Mesendoderm (in vitro differentiated cells): ENCODE results near the gene VAT1L.

Experiments used
- DNase-seq: peaks from one replicate; pipeline ENCODE4 v3.0.0; 2013
- H2AK5ac ChIP-seq: 2 replicates; pipeline ENCODE4 v1.6.1; 2013; ENCODE audit warnings: low read length, inconsistent platforms
- H2BK120ac ChIP-seq: 2 replicates; pipeline ENCODE4 v1.6.1; 2013; ENCODE audit warnings: low read depth, mild to moderate bottlenecking, low read length, moderate library complexity, mixed read lengths
- H2BK15ac ChIP-seq: replicated peaks from 2 replicates; pipeline ENCODE4 v1.6.1; 2013; ENCODE audit warnings: low read depth, mild to moderate bottlenecking, moderate library complexity
- H2BK5ac ChIP-seq: 2 replicates; pipeline ENCODE4 v1.6.1; 2013; ENCODE audit warnings: low read length, inconsistent platforms
- H3K18ac ChIP-seq: 2 replicates; pipeline ENCODE4 v1.6.1; 2013; ENCODE audit warnings: mild to moderate bottlenecking, low read length, mixed read lengths
- H3K23ac ChIP-seq: one replicate; pipeline ENCODE4 v1.6.1; 2013; ENCODE audit warnings: low read length
- H3K27ac ChIP-seq: 2 replicates; pipeline ENCODE4 v1.5.1; 2013; ENCODE audit warnings: low read depth, mild to moderate bottlenecking, inconsistent platforms, low read length, moderate library complexity
- H3K27me3 ChIP-seq: 2 replicates; pipeline ENCODE4 v1.6.1; 2013; ENCODE audit warnings: low read length, control low read depth, mild to moderate bottlenecking, inconsistent platforms; ENCODE audit not compliant: insufficient read depth, poor library complexity
- H3K36me3 ChIP-seq: 2 replicates; pipeline ENCODE4 v1.6.1; 2013; ENCODE audit warnings: low read length, inconsistent platforms; ENCODE audit not compliant: control insufficient read depth, insufficient read depth
- H3K4ac ChIP-seq: one replicate; pipeline ENCODE4 v1.6.1; 2013; ENCODE audit warnings: low read depth, mild to moderate bottlenecking, low read length, moderate library complexity
- H3K4me1 ChIP-seq: 2 replicates; pipeline ENCODE4 v1.6.1; 2013; ENCODE audit warnings: low read depth, low read length, inconsistent platforms; ENCODE audit not compliant: control insufficient read depth
- H3K4me2 ChIP-seq: 2 replicates; pipeline ENCODE4 v1.6.1; 2013; ENCODE audit warnings: low read length
- H3K4me3 ChIP-seq: 2 replicates; pipeline ENCODE4 v1.5.1; 2013; ENCODE audit warnings: mild to moderate bottlenecking, low read length
- H3K56ac ChIP-seq: one replicate; pipeline ENCODE4 v1.6.1; 2013; ENCODE audit warnings: low read length
- H3K79me1 ChIP-seq: 2 replicates; pipeline ENCODE4 v1.6.1; 2013; ENCODE audit warnings: low read length, inconsistent platforms
- H3K79me2 ChIP-seq: 2 replicates; pipeline ENCODE4 v1.6.1; 2013; ENCODE audit warnings: mild to moderate bottlenecking, low read length; ENCODE audit not compliant: control insufficient read depth, insufficient read depth
- H3K9ac ChIP-seq: 2 replicates; pipeline ENCODE4 v1.6.1; 2013; ENCODE audit warnings: low read length, inconsistent platforms
- H4K5ac ChIP-seq: one replicate; pipeline ENCODE4 v1.6.1; 2013; ENCODE audit warnings: low read length
- H4K8ac ChIP-seq: one replicate; pipeline ENCODE4 v1.6.1; 2013; ENCODE audit warnings: low read depth, mild to moderate bottlenecking, control low read depth, low read length, moderate library complexity
- WGBS: extraction: QIAGEN DNeasy Blood & Tissue Kit; methylation state at CpG from one replicate; pipeline ENCODE4 v1.1.7; 2013; ENCODE audit warnings: low lambda C conversion rate, missing lambda C conversion rate; ENCODE audit not compliant: insufficient coverage; ENCODE audit errors: extremely low coverage; 5-methylcytosine and 5-hydroxymethylcytosine counted together

Gene VAT1L

DNA sequence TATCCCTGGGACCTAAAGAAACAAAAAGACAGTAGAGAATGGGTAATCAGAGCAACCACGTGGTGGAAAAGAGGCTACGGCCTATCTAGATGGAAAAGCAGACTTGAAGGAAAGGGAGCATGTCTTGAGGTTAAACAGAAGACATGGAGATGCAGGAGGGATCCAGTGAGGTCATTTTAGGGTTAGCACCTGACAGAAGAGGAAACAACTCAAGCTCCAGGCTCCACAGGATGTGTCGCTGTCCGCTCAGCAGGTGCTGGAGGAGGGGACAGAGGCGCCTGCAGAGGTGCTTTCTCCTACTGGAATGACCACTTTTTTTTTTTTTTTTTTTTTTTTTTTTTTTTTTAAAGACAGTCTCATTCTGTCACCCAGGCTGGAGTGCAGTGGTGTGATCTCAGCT lies 186.5 kb downstream of the VAT1L start:
- no peak overlapping the region for H4K5ac ChIP-seq
- H3K79me1 ChIP-seq = no peaks in the 10 kb centered on the region
- H2AK5ac ChIP-seq = no peak overlapping the region
- no peak overlapping the region for H3K9ac ChIP-seq
- no peak overlapping the region for H2BK15ac ChIP-seq
- H2BK5ac ChIP-seq = no peak overlapping the region
- H3K27ac ChIP-seq = no peak overlapping the region
- no peak overlapping the region for H3K56ac ChIP-seq
- H2BK120ac ChIP-seq = no peak overlapping the region
- no peak overlapping the region for H3K18ac ChIP-seq
- WGBS = no CpG with 5 or more reads among the region's 5 CpGs
- no peak overlapping the region for H4K8ac ChIP-seq
- DNase-seq = peak; percentile 78
- H3K79me2 ChIP-seq = no peaks in the 10 kb centered on the region
- H3K4me3 ChIP-seq = no peak overlapping the region
- H3K36me3 ChIP-seq = no peaks in the 10 kb centered on the region
- no peaks in the 10 kb centered on the region for H3K27me3 ChIP-seq
- H3K23ac ChIP-seq = no peak overlapping the region
- H3K4ac ChIP-seq = no peak overlapping the region
- no peaks in the 10 kb centered on the region for H3K4me1 ChIP-seq
- no peak overlapping the region for H3K4me2 ChIP-seq

DNA sequence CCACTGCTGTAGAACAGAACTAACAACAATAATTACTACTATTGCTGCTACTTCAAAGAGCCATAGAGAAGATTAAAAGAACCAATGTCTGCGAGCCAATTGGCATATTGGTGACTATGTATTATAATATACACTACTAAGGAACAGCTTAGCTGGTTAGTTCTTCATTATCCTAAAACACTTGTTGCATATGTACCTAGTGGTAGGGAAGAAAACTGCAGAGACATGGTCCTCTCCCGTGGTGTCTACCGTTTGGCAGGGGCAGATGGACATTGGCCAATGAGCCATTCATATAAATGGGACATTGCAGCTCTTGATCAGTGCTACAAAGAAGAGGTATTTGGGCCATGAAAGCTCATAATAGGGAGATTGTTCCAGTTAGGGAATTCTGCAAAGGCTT lies 187.6 kb downstream of the VAT1L start:
- Histone ChIP-seq H3K36me3 (no peaks in the 10 kb centered on the region), H2BK15ac (no peak overlapping the region), H3K79me1 (no peaks in the 10 kb centered on the region), H2BK5ac (no peak overlapping the region), H3K18ac (no peak overlapping the region), H3K9ac (no peak overlapping the region), H3K4me1 (no peaks in the 10 kb centered on the region), H3K79me2 (no peaks in the 10 kb centered on the region), H3K23ac (no peak overlapping the region), H4K8ac (no peak overlapping the region), H2BK120ac (no peak overlapping the region), H3K4me3 (no peak overlapping the region), H3K56ac (no peak overlapping the region), H2AK5ac (no peak overlapping the region), H3K4ac (no peak overlapping the region), H3K27me3 (no peaks in the 10 kb centered on the region), H3K27ac (no peak overlapping the region), H3K4me2 (no peak overlapping the region), H4K5ac (no peak overlapping the region)
- no peak for DNase-seq
- no CpG with 5 or more reads among the region's 3 CpGs for WGBS

DNA sequence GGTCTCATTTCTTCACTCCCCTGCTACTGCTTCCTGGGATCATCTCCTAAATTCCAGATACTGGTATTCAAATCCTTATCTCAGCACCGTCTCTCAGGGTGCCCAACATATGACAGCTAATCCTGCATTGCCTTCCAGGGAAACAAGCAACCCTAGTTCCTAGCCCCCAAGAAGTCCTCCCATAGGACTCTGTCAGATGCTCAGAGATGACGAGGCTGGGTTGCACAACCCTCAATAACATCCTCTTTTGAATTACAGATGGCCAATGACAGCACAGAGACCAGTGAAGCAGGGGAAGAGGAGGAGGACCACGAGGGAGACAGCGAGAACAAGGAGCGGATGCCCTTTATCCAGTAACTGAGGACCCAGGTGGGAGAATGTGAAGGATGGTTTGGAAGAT lies 189.0 kb downstream of the VAT1L start:
- Histone ChIP-seq H3K56ac (no peak overlapping the region), H4K5ac (no peak overlapping the region), H3K27me3 (no peaks in the 10 kb centered on the region), H3K23ac (no peak overlapping the region), H3K9ac (no peak overlapping the region), H3K4ac (no peak overlapping the region), H3K4me1 (no peaks in the 10 kb centered on the region), H4K8ac (no peak overlapping the region), H3K79me1 (no peaks in the 10 kb centered on the region), H2BK15ac (no peak overlapping the region), H2AK5ac (no peak overlapping the region), H3K4me3 (no peak overlapping the region), H2BK120ac (no peak overlapping the region), H3K79me2 (no peaks in the 10 kb centered on the region), H3K4me2 (no peak overlapping the region), H2BK5ac (no peak overlapping the region), H3K27ac (no peak overlapping the region), H3K36me3 (no peaks in the 10 kb centered on the region), H3K18ac (no peak overlapping the region)
- no CpG with 5 or more reads among the region's 5 CpGs for WGBS
- DNase-seq = no peak

DNA sequence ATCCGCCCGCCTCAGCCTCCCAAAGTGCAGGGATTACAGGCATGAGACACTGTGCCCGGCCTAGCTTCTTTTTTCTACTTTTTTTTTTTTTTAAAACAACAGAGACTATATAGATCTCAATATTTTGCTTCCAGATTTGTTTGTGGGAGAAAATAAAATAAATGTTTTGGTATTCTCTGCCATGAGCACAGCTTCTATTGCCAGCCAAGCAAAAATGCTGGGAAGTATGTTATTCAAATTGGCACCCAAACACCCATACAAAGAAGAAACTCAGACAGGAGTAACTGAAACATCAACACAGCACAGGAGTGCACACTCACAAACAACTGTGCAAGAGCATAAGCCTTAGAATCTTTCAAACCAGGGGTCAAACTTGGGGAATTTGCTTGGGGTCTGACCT lies 196.7 kb downstream of the VAT1L start:
- H3K4me3 ChIP-seq = no peak overlapping the region
- no peak overlapping the region for H3K18ac ChIP-seq
- H2BK15ac ChIP-seq = no peak overlapping the region
- no peak overlapping the region for H3K4ac ChIP-seq
- no peak overlapping the region for H3K9ac ChIP-seq
- H3K23ac ChIP-seq = no peak overlapping the region
- H3K4me2 ChIP-seq = no peak overlapping the region
- no peaks in the 10 kb centered on the region for H3K4me1 ChIP-seq
- no CpG with 5 or more reads among the region's 3 CpGs for WGBS
- no peak overlapping the region for H3K27ac ChIP-seq
- no peak overlapping the region for H4K8ac ChIP-seq
- no peak overlapping the region for H3K56ac ChIP-seq
- H2BK5ac ChIP-seq = no peak overlapping the region
- no peak overlapping the region for H4K5ac ChIP-seq
- H3K27me3 ChIP-seq = no peaks in the 10 kb centered on the region
- no peak overlapping the region for H2AK5ac ChIP-seq
- no peak overlapping the region for H2BK120ac ChIP-seq
- DNase-seq = no peak
- no peaks in the 10 kb centered on the region for H3K79me1 ChIP-seq
- H3K36me3 ChIP-seq = no peaks in the 10 kb centered on the region
- H3K79me2 ChIP-seq = no peaks in the 10 kb centered on the region

DNA sequence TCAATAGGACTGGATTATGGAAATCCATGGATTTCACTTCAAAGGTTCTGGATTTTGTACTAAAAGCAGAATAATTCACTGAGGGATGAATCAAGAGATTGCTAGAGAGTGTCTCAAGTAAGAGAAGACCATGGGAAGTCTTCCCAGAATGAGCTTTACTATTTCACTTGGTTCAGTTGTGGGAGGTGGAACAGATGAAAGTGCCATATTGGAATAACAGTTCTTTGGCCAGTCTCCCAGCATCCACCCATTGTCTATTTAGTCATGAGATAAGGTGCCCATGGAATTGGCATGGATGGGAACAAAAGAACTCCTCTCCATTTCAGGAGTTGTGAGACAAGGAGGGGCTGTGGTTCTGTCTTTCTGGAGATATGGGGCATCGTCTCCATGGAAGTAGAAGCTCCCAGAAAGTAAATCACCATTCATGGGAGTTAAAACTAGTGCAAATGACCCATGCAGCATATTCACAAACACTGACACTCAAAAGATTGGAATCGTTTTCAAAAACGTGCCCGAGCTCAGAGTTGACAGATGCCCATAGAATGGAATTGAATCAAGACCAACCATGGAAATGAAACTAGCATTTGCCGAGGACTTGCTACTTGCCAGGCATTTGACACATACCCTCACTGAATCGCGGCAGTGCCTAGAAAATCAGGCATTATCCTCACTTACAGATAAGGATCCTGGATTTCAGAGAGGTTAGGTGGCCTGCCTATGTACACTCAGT lies 197.8 kb downstream of the VAT1L start:
- Histone ChIP-seq H3K18ac (no peak overlapping the region), H2BK5ac (no peak overlapping the region)
- no CpG with 5 or more reads among the region's 7 CpGs for WGBS

DNA sequence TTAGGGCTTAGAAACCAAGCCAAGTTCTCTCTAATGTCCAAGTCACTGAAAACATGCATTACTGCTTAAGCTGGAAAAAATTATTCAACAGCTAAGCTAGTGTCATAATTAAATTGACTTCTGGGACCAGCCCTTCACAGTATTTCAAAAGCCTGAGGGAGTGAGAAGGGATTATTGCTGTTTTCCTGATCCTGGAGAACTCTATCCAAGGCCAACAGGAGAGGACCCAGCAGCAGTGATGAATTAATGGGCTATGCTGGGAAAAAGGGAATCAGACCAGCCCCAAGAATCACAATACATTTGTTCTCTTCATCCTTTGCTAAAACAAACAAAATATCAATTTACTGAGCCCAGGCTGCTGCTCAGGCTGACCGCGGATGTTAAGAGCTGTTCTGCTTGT lies 199.4 kb downstream of the VAT1L start:
- Histone ChIP-seq H4K8ac (no peak overlapping the region), H3K4me1 (peaks cover 1% of the 10 kb centered on the region), H2AK5ac (no peak overlapping the region), H3K4ac (peak overlapping the region; percentile 9), H2BK15ac (no peak overlapping the region), H3K18ac (no peak overlapping the region), H3K79me2 (no peaks in the 10 kb centered on the region), H3K79me1 (no peaks in the 10 kb centered on the region), H3K9ac (no peak overlapping the region), H4K5ac (no peak overlapping the region), H2BK5ac (no peak overlapping the region), H2BK120ac (no peak overlapping the region), H3K27me3 (no peaks in the 10 kb centered on the region), H3K27ac (no peak overlapping the region), H3K36me3 (no peaks in the 10 kb centered on the region), H3K4me3 (no peak overlapping the region), H3K23ac (no peak overlapping the region), H3K56ac (no peak overlapping the region), H3K4me2 (no peak overlapping the region)
- WGBS = no CpG with 5 or more reads among the region's 2 CpGs
- no peak for DNase-seq

More for the DNA sequence above, 197.8 kb downstream of the VAT1L start:
- Histone ChIP-seq H2BK15ac (no peak overlapping the region), H3K56ac (no peak overlapping the region), H3K9ac (no peak overlapping the region), H3K79me2 (no peaks in the 10 kb centered on the region), H3K4me1 (peaks cover 1% of the 10 kb centered on the region), H4K8ac (no peak overlapping the region), H3K4me3 (no peak overlapping the region), H3K4me2 (no peak overlapping the region), H2BK120ac (no peak overlapping the region), H3K23ac (no peak overlapping the region), H3K27ac (no peak overlapping the region), H3K4ac (no peak overlapping the region), H2AK5ac (no peak overlapping the region), H3K27me3 (no peaks in the 10 kb centered on the region), H4K5ac (no peak overlapping the region), H3K79me1 (no peaks in the 10 kb centered on the region), H3K36me3 (no peaks in the 10 kb centered on the region)
- no peak for DNase-seq
